GM23248 (cell line): Measurements from ENCODE around the gene PDZK1.

ENCODE experiments used
- EZH2 ChIP-seq: fragments of 200-600 bp; sonication (generic); IDR thresholded peaks from 2 replicates; pipeline ENCODE4 v1.6.1; 2018; ENCODE audit warnings: antibody characterized with exemption, mild to moderate bottlenecking; ENCODE audit not compliant: insufficient read depth, poor library complexity, severe bottlenecking
- EZH2phosphoT487 ChIP-seq: fragments of 200-600 bp; sonication (generic); IDR thresholded peaks from 2 replicates; pipeline ENCODE4 v1.6.1; 2018; ENCODE audit warnings: antibody characterized with exemption, moderate library complexity, mild to moderate bottlenecking, low read depth; ENCODE audit not compliant: insufficient read depth

DNA sequence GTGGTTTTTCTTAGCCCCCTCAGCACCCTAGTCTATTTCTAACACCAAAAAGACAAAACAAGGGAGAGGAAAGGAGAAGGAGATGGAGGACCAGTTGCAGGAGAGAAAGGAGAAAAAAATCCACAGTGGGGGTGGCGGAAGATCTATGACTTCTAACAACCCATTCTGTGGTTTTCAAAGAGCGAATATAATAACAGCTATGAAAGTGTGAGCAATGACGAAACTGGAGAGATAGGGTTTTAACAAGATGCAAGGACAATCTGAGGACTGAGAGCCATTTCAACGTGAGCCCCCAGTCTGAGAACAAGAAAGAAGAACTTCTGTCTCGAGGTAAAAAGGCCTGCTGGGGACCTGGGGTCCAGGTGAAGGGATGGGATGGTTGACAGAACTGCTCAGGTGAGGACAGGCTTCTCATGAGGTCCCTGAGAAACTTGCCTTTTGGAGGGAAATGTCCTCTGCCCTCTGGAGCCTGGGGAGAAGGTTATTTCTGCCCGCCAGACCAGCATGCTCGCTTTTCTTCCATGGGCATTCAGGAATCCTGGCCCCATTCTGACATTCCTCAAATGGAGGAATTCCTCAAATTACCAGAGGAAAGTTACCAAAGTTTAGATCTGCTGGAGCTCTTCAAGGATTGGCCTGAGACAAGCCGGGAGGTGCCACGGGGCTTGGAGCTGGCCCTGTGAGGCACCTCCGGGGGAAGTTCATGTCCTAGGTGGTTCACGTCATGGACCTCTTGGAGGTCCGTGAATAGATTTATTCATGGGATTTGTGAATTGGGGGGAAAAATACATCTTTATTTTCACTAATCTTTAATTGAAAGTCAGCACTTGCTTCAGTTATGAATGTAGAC is 12.3 kb upstream of the PDZK1 start, which contains the start of gene CD160:
- TF ChIP-seq EZH2 (no peak), EZH2phosphoT487 (no peak)
